Eye (tissue), 1 donor: ENCODE data around the gene CTU1.

Source experiments
- DNase-seq: peaks from one replicate; pipeline ENCODE4 v3.0.0-alpha.2; 2015

CTU1 gene

GRCh38 chr19:51131780-51132680 is 23.8 kb upstream of the CTU1 start:
- peak; percentile 84 for DNase-seq

- no peak for DNase-seq
Measured at GRCh38 chr19:51129716-51130115, 21.5 kb upstream of the CTU1 start.

GRCh38 chr19:51128227-51128626 is 20.0 kb upstream of the CTU1 start:
- no peak for DNase-seq

GRCh38 chr19:51127755-51128154 is 19.5 kb upstream of the CTU1 start:
- DNase-seq, result no peak

GRCh38 chr19:51127032-51127431 is 18.8 kb upstream of the CTU1 start:
- no peak for DNase-seq

GRCh38 chr19:51125421-51126075 is 17.3 kb upstream of the CTU1 start:
- no peak for DNase-seq

- DNase-seq, result no peak
Measured at GRCh38 chr19:51124729-51125128, 16.5 kb upstream of the CTU1 start, which contains the start of gene SIGLEC9. TSS of gene SIGLEC9 (plus strand) at chr19:51124906. CDS start at chr19:51124975, 69 bp downstream.

GRCh38 chr19:51124216-51124615 is 16.0 kb upstream of the CTU1 start:
- no peak for DNase-seq

GRCh38 chr19:51123802-51124201 is 15.6 kb upstream of the CTU1 start:
- DNase-seq, result no peak

GRCh38 chr19:51123381-51123800 is 15.2 kb upstream of the CTU1 start:
- no peak for DNase-seq

- no peak for DNase-seq
Measured at GRCh38 chr19:51122112-51122981, 14.1 kb upstream of the CTU1 start.

GRCh38 chr19:51121257-51121656 is 13.0 kb upstream of the CTU1 start:
- DNase-seq, result no peak

- DNase-seq, result no peak
Measured at GRCh38 chr19:51120160-51120559, 12.0 kb upstream of the CTU1 start.

GRCh38 chr19:51119611-51120010 is 11.4 kb upstream of the CTU1 start:
- no peak for DNase-seq

- DNase-seq, result no peak
Measured at GRCh38 chr19:51119101-51119500, 10.9 kb upstream of the CTU1 start.

- DNase-seq, result no peak
Measured at GRCh38 chr19:51116736-51117286, 8.6 kb upstream of the CTU1 start.

- no peak for DNase-seq
Measured at GRCh38 chr19:51114087-51114729, 6.0 kb upstream of the CTU1 start.

- no peak for DNase-seq
Measured at GRCh38 chr19:51111606-51112005, 3.4 kb upstream of the CTU1 start.

- DNase-seq, result no peak
Measured at GRCh38 chr19:51110666-51110971, 2.4 kb upstream of the CTU1 start.

GRCh38 chr19:51108805-51109146 is 567 bp upstream of the CTU1 start:
- no peak for DNase-seq

- DNase-seq, result no peak
Measured at GRCh38 chr19:51107406-51108065, 673 bp downstream of the CTU1 start.

- peak; percentile 59 for DNase-seq
Measured at GRCh38 chr19:51103926-51104341, 4.3 kb downstream of the CTU1 start.
